HFF-Myc (cell line): ENCODE measurements around the gene KXD1.

Experiments
- DNase-seq: peaks from one replicate; pipeline ENCODE4 v3.0.0-alpha.2; 2011; ENCODE audit warnings: low read depth; ENCODE audit errors: extremely low read depth
- H3K4me3 ChIP-seq: replicated peaks from 2 replicates; pipeline ENCODE4 v1.5.1; 2011; ENCODE audit warnings: low read depth, mild to moderate bottlenecking, control low read depth, low read length
- CTCF ChIP-seq: IDR thresholded peaks from 2 replicates; pipeline ENCODE4 v1.5.1; 2012; ENCODE audit warnings: mild to moderate bottlenecking, low read depth, low read length, control low read depth; ENCODE audit errors: missing control alignments

The KXD1 gene

GRCh38 chr19:18577365-18577914 is 19.8 kb downstream of the KXD1 start:
- H3K4me3 ChIP-seq = no peak overlapping the region
- TF ChIP-seq CTCF = no peak
- DNase-seq = no peak

DNA sequence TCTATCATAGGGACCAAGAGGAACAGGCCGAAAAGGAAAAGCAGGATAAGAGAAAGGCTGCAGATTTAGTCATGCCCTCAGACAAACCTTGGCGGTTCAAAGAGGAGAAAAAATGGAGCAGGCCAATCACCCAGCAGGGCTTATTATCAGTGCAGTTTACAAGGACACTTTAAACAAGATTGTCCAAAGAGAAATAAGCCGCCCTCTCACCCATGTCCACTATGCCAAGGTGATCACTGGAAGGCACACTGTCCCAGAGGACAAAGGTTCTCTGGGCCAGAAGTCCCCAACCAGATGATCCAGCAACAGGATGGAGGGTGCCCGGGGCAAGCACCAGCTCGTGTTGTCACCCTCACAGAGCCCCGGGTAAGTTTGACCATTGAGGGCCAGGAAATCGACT is 22.6 kb downstream of the KXD1 start:
- no peak overlapping the region for H3K4me3 ChIP-seq
- no peak for DNase-seq
- no peak for TF ChIP-seq CTCF

GRCh38 chr19:18586306-18586705 is 28.6 kb downstream of the KXD1 start:
- no peak overlapping the region for H3K4me3 ChIP-seq
- TF ChIP-seq CTCF = no peak
- DNase-seq = no peak

DNA sequence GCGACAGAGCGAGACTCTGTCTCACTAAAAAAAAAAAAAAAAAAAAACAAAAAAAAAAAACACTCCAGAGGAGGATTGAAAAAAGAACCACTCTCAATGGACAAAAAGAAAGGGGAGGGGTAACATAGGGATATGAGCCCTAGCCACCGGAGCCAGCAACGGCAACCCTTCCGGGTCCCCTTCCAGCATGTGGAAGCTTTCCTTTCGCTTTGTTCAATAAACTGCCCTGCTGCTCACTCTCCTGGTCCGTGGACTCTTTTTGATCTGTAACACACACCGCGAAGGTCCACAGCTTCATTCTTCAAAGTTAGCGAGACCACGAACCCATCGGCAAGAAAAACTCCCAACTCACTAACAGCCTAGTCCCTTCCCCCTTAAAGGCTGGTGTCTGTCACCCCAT is 29.9 kb downstream of the KXD1 start:
- TF ChIP-seq CTCF = no peak
- no peak for DNase-seq
- H3K4me3 ChIP-seq = no peak overlapping the region

GRCh38 chr19:18587962-18588610 is 30.4 kb downstream of the KXD1 start:
- TF ChIP-seq CTCF = no peak
- no peak for DNase-seq
- peak overlapping the region; percentile 80 for H3K4me3 ChIP-seq

DNA sequence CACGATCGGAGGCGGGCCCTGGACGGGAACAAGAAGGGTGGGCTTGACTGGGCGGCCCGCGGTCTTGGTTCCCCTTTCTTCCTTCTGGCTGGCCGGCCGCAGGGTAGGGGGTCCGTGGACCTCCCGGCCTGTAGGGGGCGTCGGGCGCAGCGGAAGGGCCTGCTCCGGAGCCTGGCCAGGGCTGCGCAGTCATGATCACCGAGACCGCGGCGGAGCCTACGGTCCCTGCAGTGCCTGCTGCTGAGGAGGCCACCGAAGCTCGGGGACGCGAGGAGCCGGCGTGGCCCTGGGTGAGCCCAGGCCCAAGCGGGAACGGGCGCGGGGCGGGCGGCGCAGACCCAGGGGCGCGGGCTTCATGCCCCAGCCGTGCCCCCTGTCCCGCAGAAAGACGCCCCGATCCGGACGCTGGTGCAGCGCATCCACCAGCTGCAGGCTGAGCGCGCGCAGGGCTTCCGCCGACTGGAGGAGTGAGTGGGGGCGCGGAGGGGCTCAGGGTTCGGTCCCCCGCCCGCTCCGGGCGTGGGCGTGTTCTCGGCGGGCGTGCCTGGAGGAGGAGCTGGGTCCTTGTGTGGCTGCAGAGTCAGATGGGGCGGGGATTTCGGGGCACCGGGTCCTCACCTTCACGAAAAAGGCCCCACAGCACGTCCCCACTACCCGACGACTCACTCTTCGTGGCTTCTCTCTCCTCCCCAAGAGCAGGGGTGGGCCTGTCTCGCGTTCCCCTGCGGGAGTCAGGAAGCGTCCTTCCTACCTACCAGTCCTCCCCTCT is 31.1 kb downstream of the KXD1 start, which contains the start of gene REX1BD:
Gene REX1BD, plus strand, starts transcription at position 188 of the 769 bp plus-strand sequence. Its CDS starts 4 bp downstream, at position 192.
- no peak for DNase-seq
- TF ChIP-seq CTCF = peak; percentile 88
- peak within 1 kb of the TSS; percentile 80 for H3K4me3 ChIP-seq
